ENCODE data around the gene GPRC5C. TPM values are rescaled to one million over a fixed set of nuclear protein-coding genes. Genes with fewer than 3 reads are reported as not detected.

GPRC5C gene
- total RNA-seq, 4 donors from 2014 or later: 73.2 to 194 (median 163) TPM

DNA sequence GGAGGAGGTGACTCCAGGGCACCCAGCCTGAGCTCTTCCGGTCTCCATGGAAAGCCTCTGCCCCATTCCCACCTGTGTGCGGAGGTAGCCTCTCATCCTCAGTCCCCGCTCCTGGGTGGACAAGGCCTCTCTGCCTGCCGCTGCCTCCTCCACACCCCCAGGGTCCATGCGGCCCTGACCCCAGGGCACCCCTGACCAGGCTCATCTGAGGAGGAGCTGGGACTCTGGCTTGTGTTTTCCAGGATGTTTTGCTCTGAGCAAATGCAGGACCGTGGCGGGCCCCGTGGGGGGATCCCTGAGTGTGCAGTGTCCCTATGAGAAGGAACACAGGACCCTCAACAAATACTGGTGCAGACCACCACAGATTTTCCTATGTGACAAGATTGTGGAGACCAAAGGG lies 41.4 kb downstream of the GPRC5C start:
- DNase-seq: no peak
- TF ChIP-seq POLR2A (IDR thresholded peaks at IDR 0.05): no peak
- TF ChIP-seq, protein P1, sequence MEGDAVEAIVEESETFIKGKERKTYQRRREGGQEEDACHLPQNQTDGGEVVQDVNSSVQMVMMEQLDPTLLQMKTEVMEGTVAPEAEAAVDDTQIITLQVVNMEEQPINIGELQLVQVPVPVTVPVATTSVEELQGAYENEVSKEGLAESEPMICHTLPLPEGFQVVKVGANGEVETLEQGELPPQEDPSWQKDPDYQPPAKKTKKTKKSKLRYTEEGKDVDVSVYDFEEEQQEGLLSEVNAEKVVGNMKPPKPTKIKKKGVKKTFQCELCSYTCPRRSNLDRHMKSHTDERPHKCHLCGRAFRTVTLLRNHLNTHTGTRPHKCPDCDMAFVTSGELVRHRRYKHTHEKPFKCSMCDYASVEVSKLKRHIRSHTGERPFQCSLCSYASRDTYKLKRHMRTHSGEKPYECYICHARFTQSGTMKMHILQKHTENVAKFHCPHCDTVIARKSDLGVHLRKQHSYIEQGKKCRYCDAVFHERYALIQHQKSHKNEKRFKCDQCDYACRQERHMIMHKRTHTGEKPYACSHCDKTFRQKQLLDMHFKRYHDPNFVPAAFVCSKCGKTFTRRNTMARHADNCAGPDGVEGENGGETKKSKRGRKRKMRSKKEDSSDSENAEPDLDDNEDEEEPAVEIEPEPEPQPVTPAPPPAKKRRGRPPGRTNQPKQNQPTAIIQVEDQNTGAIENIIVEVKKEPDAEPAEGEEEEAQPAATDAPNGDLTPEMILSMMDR (IDR thresholded peaks at IDR 0.05): no peak
- 89 to 91% methylated on average over 6 to 7 of the region's 8 CpGs for WGBS, 2 donors
- H3K4me1 ChIP-seq: no peaks in the 10 kb centered on the region
- H3K27me3 ChIP-seq: no peaks in the 10 kb centered on the region
- H3K27ac ChIP-seq: no peak overlapping the region
- H3K4me3 ChIP-seq (replicated peaks in 1 of 3): no peak overlapping the region
- intact Hi-C loops (cut with DNase I): no loop called here
- H3K36me3 ChIP-seq: no peaks in the 10 kb centered on the region
- no peaks in the 10 kb centered on the region for H3K9me3 ChIP-seq

DNA sequence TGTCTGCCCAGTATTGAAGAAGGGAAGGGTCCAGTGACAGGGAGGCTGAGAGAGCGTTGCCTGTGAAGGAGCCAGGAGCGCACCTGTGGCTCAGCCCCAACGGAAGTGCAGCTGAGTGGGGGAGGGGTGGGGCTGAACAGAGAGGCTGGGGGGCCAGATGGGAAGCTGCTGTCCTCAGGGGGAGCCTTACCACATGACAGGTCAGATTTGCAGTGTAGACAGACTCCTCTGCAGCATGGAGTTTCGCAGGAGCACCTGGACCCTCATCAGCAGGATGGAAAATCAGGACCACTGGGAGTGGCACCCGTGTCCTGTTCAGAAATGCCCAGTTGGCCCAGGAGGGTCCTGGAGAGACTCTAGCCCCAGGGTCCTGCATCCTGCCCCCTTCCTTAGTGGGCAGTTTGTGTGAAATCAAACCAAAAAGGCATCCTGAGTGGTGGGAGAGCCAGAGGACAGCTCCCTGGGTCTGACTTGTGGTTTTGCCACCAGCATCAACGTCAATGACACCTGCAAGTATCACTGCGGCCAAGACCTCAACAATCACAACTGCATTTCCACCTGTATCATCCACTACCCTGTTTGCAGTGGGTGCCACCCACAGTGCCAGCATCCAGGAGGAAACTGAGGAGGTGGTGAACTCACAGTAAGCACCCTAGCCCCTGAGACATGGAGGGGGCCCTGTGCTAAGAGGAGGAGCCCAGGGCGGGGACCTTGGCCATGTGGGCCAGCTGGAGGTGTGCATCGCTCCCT lies 42.3 kb downstream of the GPRC5C start:
- no peak overlapping the region for H3K4me3 ChIP-seq (replicated peaks in 1 of 3)
- no peak for TF ChIP-seq POLR2A (IDR thresholded peaks at IDR 0.05)
- TF ChIP-seq, protein P1 (IDR thresholded peaks at IDR 0.05): no peak
- no peaks in the 10 kb centered on the region for H3K9me3 ChIP-seq
- WGBS, 2 donors: 73 to 78% methylated on average over 8 to 9 of the region's 9 CpGs
- DNase-seq: no peak
- H3K27me3 ChIP-seq: no peaks in the 10 kb centered on the region
- intact Hi-C loops (cut with DNase I): no loop called here
- no peak overlapping the region for H3K27ac ChIP-seq
- H3K4me1 ChIP-seq: no peaks in the 10 kb centered on the region
- no peaks in the 10 kb centered on the region for H3K36me3 ChIP-seq

DNA sequence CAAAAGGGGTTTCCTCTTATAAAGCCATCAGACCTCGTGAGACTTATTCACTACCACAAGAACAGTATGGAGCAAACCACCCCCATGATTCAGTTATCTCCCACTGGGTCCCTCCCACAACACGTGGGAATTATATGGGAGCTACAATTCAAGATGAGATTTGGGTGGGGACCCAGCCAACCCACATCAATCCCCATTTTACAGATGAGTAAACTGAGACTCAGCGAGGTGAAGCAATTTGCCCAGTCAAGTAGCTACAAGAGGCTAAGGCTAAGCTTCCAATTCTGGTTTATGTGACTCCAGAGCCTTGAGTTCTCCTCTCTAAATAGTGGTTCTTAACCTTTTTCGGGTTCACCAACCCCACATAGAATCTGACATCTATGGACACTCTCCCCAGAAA lies 43.3 kb downstream of the GPRC5C start:
- Histone ChIP-seq H3K36me3 (no peaks in the 10 kb centered on the region), H3K4me3 (replicated peaks in 1 of 3) (no peak overlapping the region), H3K9me3 (no peaks in the 10 kb centered on the region), H3K27ac (no peak overlapping the region), H3K27me3 (no peaks in the 10 kb centered on the region), H3K4me1 (no peaks in the 10 kb centered on the region)
- WGBS, 2 donors: 90 to 94% methylated on average over 4 of the region's 4 CpGs
- intact Hi-C loops (cut with DNase I): no loop called here
- DNase-seq: no peak
- TF ChIP-seq, protein P1 (IDR thresholded peaks at IDR 0.05): no peak
- TF ChIP-seq POLR2A (IDR thresholded peaks at IDR 0.05): no peak

DNA sequence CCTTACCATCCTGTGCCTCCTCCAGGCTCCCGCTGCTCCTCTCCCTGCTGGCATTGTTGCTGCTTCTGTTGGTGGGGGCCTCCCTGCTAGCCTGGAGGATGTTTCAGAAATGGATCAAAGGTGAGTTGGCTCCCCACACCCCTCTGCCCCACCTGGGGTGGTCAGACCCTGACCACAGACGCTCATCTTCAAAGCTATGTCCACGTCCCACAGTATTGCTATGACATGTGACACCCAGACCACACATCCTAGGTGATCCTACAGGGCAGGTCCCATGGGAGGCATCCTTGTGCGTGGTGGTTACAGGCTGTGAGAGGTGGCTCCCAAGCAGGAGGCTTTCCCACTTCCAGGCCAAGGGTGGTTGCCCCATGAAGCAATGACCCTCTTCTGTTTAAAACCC lies 45.5 kb downstream of the GPRC5C start:
- TF ChIP-seq, protein P1 (IDR thresholded peaks at IDR 0.05): no peak
- TF ChIP-seq POLR2A (IDR thresholded peaks at IDR 0.05): no peak
- H3K27ac ChIP-seq: no peak overlapping the region

DNA sequence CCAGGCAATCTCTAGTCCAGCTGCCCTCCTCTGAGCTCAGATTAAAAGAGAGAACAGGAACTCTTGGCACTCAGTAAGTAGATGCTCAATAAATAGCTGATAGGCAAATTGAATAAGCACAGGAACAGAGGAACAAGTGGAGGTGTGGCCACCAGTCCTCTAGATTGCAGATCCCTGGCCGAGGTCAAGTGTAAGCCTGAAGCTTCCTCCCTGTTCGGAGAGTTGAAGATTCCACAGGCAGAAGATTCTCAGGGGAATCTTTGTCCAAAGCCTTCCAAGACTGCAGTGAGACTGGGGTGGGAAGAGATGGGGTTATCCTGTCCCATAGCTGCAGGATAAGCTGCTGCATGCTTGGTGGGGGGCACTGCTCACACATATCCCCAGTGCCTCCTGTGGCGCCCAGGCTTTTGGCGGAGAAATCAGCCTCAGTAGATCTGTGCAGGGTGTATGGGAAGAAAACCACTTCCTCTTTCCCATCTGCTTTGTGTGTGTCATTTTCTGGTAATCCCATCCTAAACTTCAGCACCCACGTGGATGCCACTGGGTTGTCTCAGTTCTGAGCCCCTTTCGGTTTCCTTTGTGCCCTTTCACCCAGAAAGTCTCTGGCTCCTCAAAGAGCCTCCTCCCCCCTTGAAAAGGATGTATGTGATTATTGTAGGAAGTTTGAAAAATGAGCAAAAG lies 46.7 kb downstream of the GPRC5C start:
- WGBS, 2 donors: 59 to 63% methylated on average over 5 to 6 of the region's 6 CpGs
- Histone ChIP-seq H3K27me3 (no peaks in the 10 kb centered on the region), H3K36me3 (no peaks in the 10 kb centered on the region), H3K4me1 (no peaks in the 10 kb centered on the region), H3K4me3 (replicated peaks in 1 of 3) (no peak overlapping the region), H3K27ac (no peak overlapping the region), H3K9me3 (no peaks in the 10 kb centered on the region)
- TF ChIP-seq POLR2A (IDR thresholded peaks at IDR 0.05): no peak
- TF ChIP-seq, protein P1 (IDR thresholded peaks at IDR 0.05): no peak
- intact Hi-C loops (cut with DNase I): no loop called here
- no peak for DNase-seq

More for the DNA sequence above, 45.5 kb downstream of the GPRC5C start:
- 87 to 92% methylated on average over 4 of the region's 4 CpGs for WGBS, 2 donors
- intact Hi-C loops (cut with DNase I): no loop called here
- no peaks in the 10 kb centered on the region for H3K9me3 ChIP-seq
- no peaks in the 10 kb centered on the region for H3K4me1 ChIP-seq
- H3K4me3 ChIP-seq (replicated peaks in 1 of 3): no peak overlapping the region
- no peaks in the 10 kb centered on the region for H3K36me3 ChIP-seq
- H3K27me3 ChIP-seq: no peaks in the 10 kb centered on the region
- DNase-seq: no peak
